ENCODE data around the gene BBS9.

- no peak for TF ChIP-seq CTCF (IDR thresholded peaks at IDR 0.05)
- TF ChIP-seq POLR2A (IDR thresholded peaks at IDR 0.05), result no peak
These were observed 48.5 kb downstream of the BBS9 start for GRCh38 chr7:33177876-33178275.

Measured in heart left ventricle (tissue), 13 donors.